Erythroblast (primary cell): ENCODE data around the gene PAK1.

ENCODE experiments used
- GATA1 ChIP-seq: IDR thresholded peaks from 2 replicates; pipeline ENCODE4 v1.6.1; 2011; ENCODE audit warnings: low read depth, mild to moderate bottlenecking, control low read depth, low read length, moderate library complexity
- POLR2A ChIP-seq: IDR thresholded peaks from 2 replicates; pipeline ENCODE4 v1.6.1; 2011; ENCODE audit warnings: mild to moderate bottlenecking, low read length

GRCh38 chr11:77332259-77332658 lies 141.6 kb downstream of the PAK1 start:
- TF ChIP-seq POLR2A: no peak
- no peak for TF ChIP-seq GATA1
